Neural crest cell (in vitro differentiated cells): ENCODE data around the gene HDAC5. TPM values are rescaled to one million over a fixed set of nuclear protein-coding genes. Genes with fewer than 3 reads are reported as not detected.
"Not testable (repeated sequence)": the region's sequence is repeated elsewhere in the genome, so short reads cannot be mapped to it uniquely, and the experiment has no call there.

ENCODE experiments used
- DNase-seq: peaks from one replicate; pipeline ENCODE4 v3.0.0; 2021; ENCODE audit warnings: low read depth, mixed read lengths, low spot score
- H3K27ac Mint-ChIP-seq: one replicate; pipeline ENCODE4 v1.8.0; 2021; ENCODE audit warnings: mild to moderate bottlenecking, mixed read lengths; ENCODE audit not compliant: unreplicated experiment
- H3K27me3 Mint-ChIP-seq: 2 replicates; pipeline ENCODE4 v1.8.0; 2021; ENCODE audit warnings: low read depth, mild to moderate bottlenecking, mixed read lengths
- H3K36me3 Mint-ChIP-seq: 2 replicates; pipeline ENCODE4 v1.8.0; 2021; ENCODE audit warnings: low read depth, mild to moderate bottlenecking, mixed read lengths
- H3K4me1 Mint-ChIP-seq: 2 replicates; pipeline ENCODE4 v1.8.0; 2021; ENCODE audit warnings: mixed read lengths
- H3K4me3 Mint-ChIP-seq: one replicate; pipeline ENCODE4 v1.8.0; 2021; ENCODE audit warnings: mild to moderate bottlenecking, mixed read lengths
- H3K9me3 Mint-ChIP-seq: 2 replicates; pipeline ENCODE4 v1.8.0; 2021; ENCODE audit warnings: mixed read lengths
- total RNA-seq: library from RNA; stranded (reverse); gene quantifications from 2 replicates; pipeline ENCODE4 v1.2.1, GENCODE V29; 2021
- TF ChIP-seq, protein P1 (sequence below): fragments of 200-600 bp; sonication (generic); conservative IDR thresholded peaks from 2 replicates; pipeline ENCODE4 v1.5.0; 2021; ENCODE audit warnings: antibody characterized with exemption, mild to moderate bottlenecking

The HDAC5 gene
- total RNA-seq, 1 donor from 2014 or later = 27.1 TPM

DNA sequence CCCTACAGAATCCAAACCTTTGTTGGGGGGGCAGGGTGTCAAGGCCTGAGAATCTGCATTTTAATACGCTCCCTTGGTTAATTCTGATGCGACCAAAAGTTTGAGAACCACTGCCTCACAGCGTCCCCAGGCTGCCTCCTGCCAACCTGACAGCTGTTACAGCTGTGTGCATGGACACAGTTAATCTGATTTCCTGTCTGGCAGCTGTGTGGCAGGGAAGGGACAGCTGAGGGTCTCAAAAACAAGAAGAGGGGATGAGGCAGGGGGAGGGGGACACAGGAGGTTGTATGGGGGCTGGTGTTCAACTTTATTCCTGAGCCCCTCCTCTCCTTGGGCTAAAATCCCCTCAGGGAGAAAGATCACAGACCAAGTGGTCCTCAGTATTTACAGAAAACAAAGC, 17.5 kb downstream of the HDAC5 start:
- Mint-ChIP-seq H3K27ac (peak overlapping the region; percentile 81), H3K36me3 (no peaks in the 10 kb centered on the region), H3K4me1 (peaks cover 50% of the 10 kb centered on the region), H3K27me3 (no peaks in the 10 kb centered on the region), H3K4me3 (peak overlapping the region; percentile 65), H3K9me3 (no peaks in the 10 kb centered on the region)
- no peak for DNase-seq
- TF ChIP-seq, protein P1, sequence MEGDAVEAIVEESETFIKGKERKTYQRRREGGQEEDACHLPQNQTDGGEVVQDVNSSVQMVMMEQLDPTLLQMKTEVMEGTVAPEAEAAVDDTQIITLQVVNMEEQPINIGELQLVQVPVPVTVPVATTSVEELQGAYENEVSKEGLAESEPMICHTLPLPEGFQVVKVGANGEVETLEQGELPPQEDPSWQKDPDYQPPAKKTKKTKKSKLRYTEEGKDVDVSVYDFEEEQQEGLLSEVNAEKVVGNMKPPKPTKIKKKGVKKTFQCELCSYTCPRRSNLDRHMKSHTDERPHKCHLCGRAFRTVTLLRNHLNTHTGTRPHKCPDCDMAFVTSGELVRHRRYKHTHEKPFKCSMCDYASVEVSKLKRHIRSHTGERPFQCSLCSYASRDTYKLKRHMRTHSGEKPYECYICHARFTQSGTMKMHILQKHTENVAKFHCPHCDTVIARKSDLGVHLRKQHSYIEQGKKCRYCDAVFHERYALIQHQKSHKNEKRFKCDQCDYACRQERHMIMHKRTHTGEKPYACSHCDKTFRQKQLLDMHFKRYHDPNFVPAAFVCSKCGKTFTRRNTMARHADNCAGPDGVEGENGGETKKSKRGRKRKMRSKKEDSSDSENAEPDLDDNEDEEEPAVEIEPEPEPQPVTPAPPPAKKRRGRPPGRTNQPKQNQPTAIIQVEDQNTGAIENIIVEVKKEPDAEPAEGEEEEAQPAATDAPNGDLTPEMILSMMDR = no peak

DNA sequence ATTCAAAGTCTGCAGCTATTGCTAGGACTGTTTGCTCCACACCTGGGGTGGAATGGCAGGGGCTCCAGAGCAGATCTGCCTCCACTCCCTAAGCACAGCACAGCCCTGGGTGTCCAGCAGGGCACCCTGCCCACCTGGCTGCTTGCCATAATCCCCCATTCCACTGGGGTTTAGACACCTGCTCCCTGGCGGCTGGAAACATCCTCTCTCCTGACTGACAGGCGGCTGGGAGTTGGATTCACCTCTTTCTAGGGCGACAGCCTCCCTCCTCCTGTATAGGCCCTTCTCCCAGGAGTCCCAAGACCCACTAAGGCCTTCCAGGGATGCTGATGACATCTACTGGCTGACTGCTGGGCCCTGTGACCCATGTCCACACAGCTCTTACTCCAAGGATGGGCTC, 18.0 kb downstream of the HDAC5 start:
- TF ChIP-seq, protein P1 = no peak
- no peak for DNase-seq

DNA sequence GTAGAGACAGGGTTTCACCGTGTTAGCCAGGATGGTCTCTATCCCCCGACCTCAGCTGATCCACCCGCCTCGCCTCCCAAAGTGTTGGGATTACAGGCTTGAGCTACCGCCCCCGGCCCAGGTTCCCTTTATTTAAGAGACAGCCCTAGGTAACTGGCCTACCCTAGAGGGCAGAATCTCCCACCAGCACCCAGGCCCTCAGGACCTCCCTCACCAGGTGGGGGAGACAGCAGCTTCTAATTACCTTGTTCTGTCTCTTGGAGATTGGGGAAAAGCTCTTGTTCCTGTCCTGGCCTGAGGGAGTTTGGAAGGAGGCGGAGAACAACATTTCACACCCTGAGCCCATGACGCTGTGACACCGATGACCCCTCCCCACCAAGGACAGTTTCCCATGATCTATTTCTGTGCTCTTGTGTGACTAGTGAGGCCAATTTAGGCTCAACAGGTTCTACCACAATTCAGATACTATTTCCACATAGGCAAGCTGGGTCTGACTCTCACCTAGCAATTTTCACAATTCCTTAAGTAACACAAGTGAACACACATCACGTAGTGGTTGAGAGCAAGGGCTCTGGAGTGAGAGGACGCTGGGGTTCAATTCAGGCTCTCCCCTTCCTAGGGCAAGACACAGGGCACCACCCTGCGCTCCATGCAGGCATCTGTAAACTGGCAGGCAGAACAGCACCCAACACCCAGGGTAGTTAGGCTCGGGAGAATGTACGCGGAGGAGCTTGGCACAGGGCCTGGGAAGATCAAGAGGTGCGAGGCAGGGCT, 20.4 kb downstream of the HDAC5 start:
- TF ChIP-seq, protein P1 = no peak
- Mint-ChIP-seq H3K27me3 (no peaks in the 10 kb centered on the region), H3K4me1 (peaks cover 44% of the 10 kb centered on the region), H3K4me3 (peak overlapping the region; percentile 39), H3K36me3 (no peaks in the 10 kb centered on the region), H3K9me3 (no peaks in the 10 kb centered on the region), H3K27ac (no peak overlapping the region)
- no peak for DNase-seq

More for the DNA sequence above, 18.0 kb downstream of the HDAC5 start:
- H3K36me3 Mint-ChIP-seq = no peaks in the 10 kb centered on the region
- H3K4me3 Mint-ChIP-seq = peak overlapping the region; percentile 65
- H3K27ac Mint-ChIP-seq = no peak overlapping the region
- H3K9me3 Mint-ChIP-seq = no peaks in the 10 kb centered on the region
- no peaks in the 10 kb centered on the region for H3K27me3 Mint-ChIP-seq
- H3K4me1 Mint-ChIP-seq = peaks cover 50% of the 10 kb centered on the region

DNA sequence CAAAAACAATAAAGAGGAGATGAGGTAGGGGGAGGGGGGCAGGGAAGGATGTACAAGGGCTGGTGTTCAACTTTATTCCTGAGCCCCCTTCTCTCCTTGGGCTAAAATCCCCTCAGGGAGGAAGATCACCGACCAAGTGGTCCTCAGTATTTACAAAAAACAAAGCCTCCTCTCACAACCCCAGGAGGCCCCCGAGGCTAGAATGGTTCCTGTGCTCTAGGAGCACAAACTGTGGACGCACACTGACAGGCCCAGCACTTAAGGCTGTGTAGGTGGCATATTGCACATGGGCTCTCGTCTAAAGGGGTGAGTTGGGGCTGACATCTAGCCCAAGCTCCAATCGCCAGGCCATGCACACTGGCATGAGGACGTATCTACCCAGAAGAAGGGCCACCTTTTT, 21.6 kb downstream of the HDAC5 start:
- not testable (repeated sequence) for H3K27me3 Mint-ChIP-seq, H3K9me3 Mint-ChIP-seq, DNase-seq, H3K27ac Mint-ChIP-seq, H3K36me3 Mint-ChIP-seq
- Mint-ChIP-seq H3K4me1 (peaks cover 39% of the 10 kb centered on the region), H3K4me3 (peak overlapping the region; percentile 15)

DNA sequence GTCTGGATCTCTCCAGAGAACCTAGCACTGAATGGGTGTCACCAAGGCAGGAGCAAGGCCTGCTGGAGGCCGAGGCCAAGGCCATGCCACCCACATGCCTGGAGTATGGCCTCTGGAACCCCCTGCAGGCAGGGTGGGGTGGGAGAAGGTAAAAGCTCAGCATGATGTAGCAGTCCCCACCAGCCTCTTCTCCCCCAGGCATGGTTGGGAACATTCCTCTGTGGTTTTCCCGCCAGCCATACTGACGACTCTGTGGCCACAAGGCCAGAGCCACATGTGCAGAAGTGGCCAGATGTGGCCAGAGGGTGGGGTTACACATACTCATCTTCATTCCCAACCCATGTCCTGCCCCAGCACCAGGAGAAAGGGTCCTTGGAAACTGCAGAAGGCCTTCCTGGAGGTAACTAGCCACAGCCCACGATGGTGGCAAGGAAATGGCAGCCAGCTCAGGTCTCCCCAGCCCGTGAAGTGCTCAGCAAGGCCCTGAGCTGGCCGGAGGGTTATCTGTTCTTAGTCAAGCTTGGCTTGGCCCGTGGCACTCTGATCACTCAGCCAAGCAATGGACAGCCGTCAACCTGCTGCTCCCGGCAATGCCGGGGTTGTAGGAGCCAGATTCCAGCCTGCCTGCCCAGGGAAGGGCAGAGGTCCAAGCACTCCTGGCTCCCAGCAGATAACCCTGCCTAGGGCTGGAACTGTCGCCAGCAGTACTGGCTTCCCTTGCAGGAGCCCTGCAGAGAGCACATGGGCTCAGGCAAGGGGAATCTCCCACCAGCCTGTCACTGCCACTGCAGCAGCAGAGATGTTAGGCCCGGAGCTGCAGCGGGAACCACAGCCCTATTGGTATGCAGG, 26.1 kb downstream of the HDAC5 start:
- Mint-ChIP-seq H3K4me1 (peaks cover 35% of the 10 kb centered on the region), H3K9me3 (no peaks in the 10 kb centered on the region), H3K4me3 (no peak overlapping the region), H3K27ac (peak overlapping the region; percentile 43), H3K27me3 (no peaks in the 10 kb centered on the region), H3K36me3 (no peaks in the 10 kb centered on the region)
- TF ChIP-seq, protein P1 = no peak
- DNase-seq = no peak
